KMS-11 (cell line): Measurements from ENCODE around the gene EIF4A2.

ENCODE experiments used
- H2AFZ ChIP-seq: fragments of 200-600 bp; sonication (generic); 2 replicates; pipeline ENCODE4 v1.6.1; 2016; ENCODE audit warnings: antibody characterized with exemption, mixed run types, low read depth
- H3K27ac ChIP-seq: fragments of 200-600 bp; sonication (generic); 2 replicates; pipeline ENCODE4 v1.6.1; 2016; ENCODE audit warnings: mild to moderate bottlenecking, mixed run types
- H3K27me3 ChIP-seq: fragments of 200-600 bp; sonication (generic); 2 replicates; pipeline ENCODE4 v1.6.1; 2017; ENCODE audit warnings: mild to moderate bottlenecking, low read depth, mixed run types, moderate library complexity; ENCODE audit not compliant: insufficient read depth
- H3K36me3 ChIP-seq: fragments of 200-600 bp; sonication (generic); 2 replicates; pipeline ENCODE4 v1.6.1; 2017; ENCODE audit warnings: mild to moderate bottlenecking, mixed run types; ENCODE audit not compliant: insufficient read depth
- H3K4me1 ChIP-seq: fragments of 200-600 bp; sonication (generic); 2 replicates; pipeline ENCODE4 v1.6.1; 2016; ENCODE audit warnings: mild to moderate bottlenecking, low read depth, mixed run types; ENCODE audit not compliant: poor library complexity, severe bottlenecking
- H3K4me2 ChIP-seq: fragments of 200-600 bp; sonication (generic); 2 replicates; pipeline ENCODE4 v1.7.0; 2016; ENCODE audit warnings: mild to moderate bottlenecking, mixed run types
- H3K4me3 ChIP-seq: fragments of 200-600 bp; sonication (generic); IDR thresholded peaks from 2 replicates; pipeline ENCODE4 v1.6.1; 2017; ENCODE audit warnings: low read depth, low read length, mixed read lengths; ENCODE audit not compliant: insufficient read depth
- H3K79me2 ChIP-seq: fragments of 200-600 bp; sonication (generic); 2 replicates; pipeline ENCODE4 v1.6.1; 2016; ENCODE audit warnings: low read depth, mixed run types; ENCODE audit not compliant: insufficient read depth
- H3K9ac ChIP-seq: fragments of 200-600 bp; sonication (generic); 2 replicates; pipeline ENCODE4 v1.6.1; 2016; ENCODE audit warnings: mild to moderate bottlenecking, mixed run types
- H4K20me1 ChIP-seq: fragments of 200-600 bp; sonication (generic); 2 replicates; pipeline ENCODE4 v1.6.1; 2016; ENCODE audit warnings: mild to moderate bottlenecking, mixed run types; ENCODE audit not compliant: insufficient read depth
- CTCF ChIP-seq: fragments of 200-600 bp; sonication (generic); conservative IDR thresholded peaks from 2 replicates; pipeline ENCODE4 v1.6.1; 2017; ENCODE audit warnings: low read depth, mild to moderate bottlenecking, antibody characterized with exemption, low read length, moderate library complexity, mixed read lengths

The EIF4A2 gene

DNA sequence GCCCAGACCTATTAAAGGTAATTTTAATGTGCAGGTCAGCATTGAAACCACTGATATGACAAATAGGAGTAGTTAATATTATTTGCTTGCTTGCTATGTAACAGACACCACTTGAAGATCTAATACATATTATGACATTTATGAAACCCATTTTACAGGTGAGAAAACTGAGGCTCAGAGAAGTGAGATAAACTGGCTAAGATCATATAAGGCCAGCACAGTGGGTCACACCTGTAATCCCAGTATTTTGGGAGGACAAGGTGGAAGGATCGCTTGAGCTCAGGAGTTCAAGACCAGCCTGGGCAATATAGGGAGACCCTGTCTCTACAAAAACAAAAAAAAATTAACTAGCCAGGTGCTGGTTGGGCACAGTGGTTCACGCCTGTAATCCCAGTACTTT, 33.1 kb upstream of the EIF4A2 start:
- no peaks in the 10 kb centered on the region for H3K4me1 ChIP-seq
- H3K36me3 ChIP-seq, result no peaks in the 10 kb centered on the region
- no peak overlapping the region for H3K4me3 ChIP-seq
- no peak overlapping the region for H2AFZ ChIP-seq
- no peak overlapping the region for H3K4me2 ChIP-seq
- H4K20me1 ChIP-seq, result no peaks in the 10 kb centered on the region
- no peaks in the 10 kb centered on the region for H3K27me3 ChIP-seq
- no peaks in the 10 kb centered on the region for H3K79me2 ChIP-seq
- TF ChIP-seq CTCF, result no peak
- no peak overlapping the region for H3K27ac ChIP-seq
- no peak overlapping the region for H3K9ac ChIP-seq

DNA sequence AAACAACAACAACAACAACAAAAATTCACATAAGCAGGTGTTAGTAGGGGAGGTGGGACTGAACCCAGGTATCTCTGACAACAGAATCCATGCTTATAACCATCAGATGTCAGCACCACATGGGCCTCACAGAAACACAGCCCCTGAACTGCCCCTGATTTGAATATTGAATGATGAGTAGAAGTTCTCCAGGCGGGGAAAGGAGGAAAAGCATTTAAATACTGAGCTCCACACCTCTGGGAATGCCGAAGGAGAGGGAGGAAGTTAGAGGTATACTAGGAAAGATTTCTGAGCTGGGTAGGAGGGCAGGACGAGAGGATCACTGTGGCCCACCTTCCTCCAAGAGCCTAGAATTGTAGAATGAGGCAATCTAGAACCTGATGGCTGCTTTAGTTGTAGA, 31.9 kb upstream of the EIF4A2 start:
- Histone ChIP-seq H4K20me1 (no peaks in the 10 kb centered on the region), H2AFZ (no peak overlapping the region), H3K4me3 (no peak overlapping the region), H3K4me1 (no peaks in the 10 kb centered on the region), H3K79me2 (no peaks in the 10 kb centered on the region), H3K27ac (no peak overlapping the region), H3K9ac (no peak overlapping the region), H3K27me3 (no peaks in the 10 kb centered on the region), H3K4me2 (no peak overlapping the region), H3K36me3 (no peaks in the 10 kb centered on the region)
- no peak for TF ChIP-seq CTCF

DNA sequence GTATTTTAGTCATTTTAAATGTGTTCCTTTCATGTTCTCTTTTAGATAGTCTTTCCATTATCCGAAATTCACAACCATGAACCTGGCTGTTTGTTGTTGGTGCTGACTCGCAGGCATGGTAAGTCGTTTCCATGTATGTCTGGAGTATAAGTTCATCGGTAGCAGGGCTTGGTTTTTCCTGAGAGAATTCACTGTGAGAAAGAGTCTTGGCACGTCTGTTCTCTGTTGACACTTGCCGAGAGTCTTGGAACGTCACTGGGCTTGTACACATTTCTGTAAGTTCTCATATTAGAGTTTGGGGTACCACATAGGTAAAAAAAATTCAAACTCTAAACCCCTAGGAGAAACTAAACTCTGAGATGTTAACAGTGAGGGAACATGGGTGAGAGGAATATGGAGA, 29.4 kb upstream of the EIF4A2 start:
- H3K4me1 ChIP-seq, result no peaks in the 10 kb centered on the region
- H2AFZ ChIP-seq, result no peak overlapping the region
- H3K27ac ChIP-seq, result no peak overlapping the region
- no peaks in the 10 kb centered on the region for H3K79me2 ChIP-seq
- H3K27me3 ChIP-seq, result no peaks in the 10 kb centered on the region
- no peaks in the 10 kb centered on the region for H3K36me3 ChIP-seq
- no peak overlapping the region for H3K4me2 ChIP-seq
- H3K4me3 ChIP-seq, result no peak overlapping the region
- H3K9ac ChIP-seq, result no peak overlapping the region
- no peak for TF ChIP-seq CTCF
- H4K20me1 ChIP-seq, result no peaks in the 10 kb centered on the region

DNA sequence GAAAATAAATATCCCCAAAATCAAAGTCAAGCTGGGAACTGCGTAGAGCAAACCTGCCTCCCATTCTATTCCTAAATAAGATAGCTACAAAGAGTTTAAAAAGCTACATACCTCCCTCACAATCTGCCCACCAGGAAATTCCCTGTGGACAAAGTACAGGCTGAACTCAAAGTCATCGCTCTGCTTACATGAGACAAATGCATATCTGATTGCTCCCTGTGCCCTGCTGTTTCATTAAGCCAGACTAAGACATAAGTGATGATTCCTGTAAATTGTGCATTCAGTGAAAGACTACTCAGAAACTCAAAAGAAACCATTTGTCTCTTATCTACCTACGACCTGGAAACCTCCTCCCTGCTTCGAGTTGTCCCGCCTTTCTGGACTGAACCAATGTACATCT, 28.5 kb upstream of the EIF4A2 start:
- Histone ChIP-seq H3K9ac (no peak overlapping the region), H4K20me1 (no peaks in the 10 kb centered on the region), H3K27ac (no peak overlapping the region), H2AFZ (no peak overlapping the region), H3K4me1 (no peaks in the 10 kb centered on the region), H3K4me3 (no peak overlapping the region), H3K4me2 (no peak overlapping the region), H3K27me3 (no peaks in the 10 kb centered on the region), H3K36me3 (no peaks in the 10 kb centered on the region), H3K79me2 (no peaks in the 10 kb centered on the region)
- no peak for TF ChIP-seq CTCF

DNA sequence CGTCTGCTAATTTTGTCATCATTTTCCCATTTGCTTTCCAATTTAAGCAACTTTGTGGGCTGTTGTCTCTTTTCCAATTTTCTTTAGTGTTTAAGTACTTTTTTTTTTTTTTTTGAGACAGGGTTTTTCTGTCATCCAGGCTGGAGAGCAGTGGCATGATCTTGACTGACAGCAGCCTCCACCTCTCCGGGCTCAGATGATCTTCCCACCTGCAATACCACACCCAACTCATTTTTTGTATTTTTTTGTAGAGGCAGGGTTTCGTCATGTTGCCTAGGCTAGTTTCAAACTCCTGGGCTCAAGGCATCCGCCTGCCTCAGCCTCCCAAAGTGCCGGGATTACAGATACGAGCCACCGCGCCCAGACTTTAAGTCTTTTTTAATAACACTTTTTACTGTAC, 26.2 kb upstream of the EIF4A2 start:
- Histone ChIP-seq H3K9ac (no peak overlapping the region), H4K20me1 (no peaks in the 10 kb centered on the region), H2AFZ (no peak overlapping the region), H3K79me2 (no peaks in the 10 kb centered on the region), H3K4me3 (no peak overlapping the region), H3K4me1 (no peaks in the 10 kb centered on the region), H3K4me2 (no peak overlapping the region), H3K27me3 (no peaks in the 10 kb centered on the region), H3K27ac (no peak overlapping the region), H3K36me3 (no peaks in the 10 kb centered on the region)
- no peak for TF ChIP-seq CTCF
